ENCODE data around the gene MIS12.

MIS12 gene

DNA sequence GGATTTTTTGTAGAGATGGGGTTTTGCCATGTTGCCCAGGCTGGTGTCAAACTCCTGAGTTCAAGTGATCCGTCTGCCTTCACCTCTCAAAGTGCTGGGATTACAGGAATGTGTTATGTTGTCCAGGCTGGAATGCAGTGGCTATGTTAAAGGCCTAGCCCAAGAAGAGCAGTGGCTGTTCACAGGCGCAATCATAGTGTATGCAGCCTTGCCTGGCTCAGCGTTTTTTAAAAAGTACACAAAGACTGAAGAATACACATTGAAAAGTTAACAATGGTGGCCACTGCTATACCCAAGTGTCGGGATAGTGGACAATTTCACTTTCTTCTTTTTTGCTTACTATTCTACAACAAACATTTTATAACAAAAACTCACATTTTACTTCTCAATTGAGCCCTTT lies 7.4 kb upstream of the MIS12 start:
- DNase-seq (ENCODE audit: low read depth in 2 of 2): no peak
- TF ChIP-seq, protein P1, sequence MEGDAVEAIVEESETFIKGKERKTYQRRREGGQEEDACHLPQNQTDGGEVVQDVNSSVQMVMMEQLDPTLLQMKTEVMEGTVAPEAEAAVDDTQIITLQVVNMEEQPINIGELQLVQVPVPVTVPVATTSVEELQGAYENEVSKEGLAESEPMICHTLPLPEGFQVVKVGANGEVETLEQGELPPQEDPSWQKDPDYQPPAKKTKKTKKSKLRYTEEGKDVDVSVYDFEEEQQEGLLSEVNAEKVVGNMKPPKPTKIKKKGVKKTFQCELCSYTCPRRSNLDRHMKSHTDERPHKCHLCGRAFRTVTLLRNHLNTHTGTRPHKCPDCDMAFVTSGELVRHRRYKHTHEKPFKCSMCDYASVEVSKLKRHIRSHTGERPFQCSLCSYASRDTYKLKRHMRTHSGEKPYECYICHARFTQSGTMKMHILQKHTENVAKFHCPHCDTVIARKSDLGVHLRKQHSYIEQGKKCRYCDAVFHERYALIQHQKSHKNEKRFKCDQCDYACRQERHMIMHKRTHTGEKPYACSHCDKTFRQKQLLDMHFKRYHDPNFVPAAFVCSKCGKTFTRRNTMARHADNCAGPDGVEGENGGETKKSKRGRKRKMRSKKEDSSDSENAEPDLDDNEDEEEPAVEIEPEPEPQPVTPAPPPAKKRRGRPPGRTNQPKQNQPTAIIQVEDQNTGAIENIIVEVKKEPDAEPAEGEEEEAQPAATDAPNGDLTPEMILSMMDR (IDR thresholded peaks at IDR 0.05; ENCODE audit: low read depth, low read length): no peak
- no peak overlapping the region for H3K4me3 ChIP-seq (replicated peaks in 1 of 2; ENCODE audit: low read depth in 2 of 2, low read length in 2 of 2)

DNA sequence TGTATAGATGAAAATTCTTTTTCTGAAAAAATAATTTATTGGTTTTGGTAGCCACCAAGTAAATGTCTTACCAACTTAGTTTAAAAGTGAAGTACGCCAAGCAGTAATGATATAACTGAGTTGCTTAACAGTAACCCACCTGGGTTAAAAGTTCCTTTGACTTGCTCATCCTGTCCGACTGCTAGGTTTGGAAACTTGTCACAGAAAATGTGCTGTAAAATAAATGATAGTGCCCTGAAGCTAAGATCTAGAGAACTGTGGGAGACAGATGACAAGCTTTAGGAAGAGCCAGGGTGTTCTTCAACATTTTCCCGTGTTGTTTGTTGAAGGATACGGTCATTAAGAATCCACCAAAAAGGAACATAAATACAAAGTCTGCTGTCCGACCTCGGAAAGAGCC lies 5.4 kb upstream of the MIS12 start:
- no peak for DNase-seq (ENCODE audit: low read depth in 2 of 2)
- no peak overlapping the region for H3K4me3 ChIP-seq (replicated peaks in 1 of 2; ENCODE audit: low read depth in 2 of 2, low read length in 2 of 2)
- TF ChIP-seq, protein P1 (IDR thresholded peaks at IDR 0.05; ENCODE audit: low read depth, low read length): no peak

DNA sequence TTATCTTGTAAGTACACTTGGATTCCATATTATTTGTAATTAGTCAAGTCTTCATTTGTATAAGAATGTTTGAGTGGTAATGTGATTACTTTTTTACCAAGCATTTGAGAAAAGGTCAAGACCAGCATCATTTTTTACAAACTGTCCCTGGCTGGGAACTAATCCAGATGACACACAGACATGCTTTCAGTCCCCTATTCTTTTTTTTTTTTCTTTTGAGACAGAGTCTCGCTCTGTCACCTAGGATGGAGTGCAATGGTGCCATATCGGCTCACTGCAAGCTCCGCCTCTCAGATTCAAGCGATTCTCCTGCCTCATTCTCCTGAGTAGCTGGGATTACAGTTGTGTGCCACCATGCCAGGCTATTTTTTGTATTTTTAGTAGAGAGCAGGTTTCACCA lies 4.9 kb upstream of the MIS12 start:
- TF ChIP-seq, protein P1 (IDR thresholded peaks at IDR 0.05; ENCODE audit: low read depth, low read length): no peak
- no peak overlapping the region for H3K4me3 ChIP-seq (replicated peaks in 1 of 2; ENCODE audit: low read depth in 2 of 2, low read length in 2 of 2)

DNA sequence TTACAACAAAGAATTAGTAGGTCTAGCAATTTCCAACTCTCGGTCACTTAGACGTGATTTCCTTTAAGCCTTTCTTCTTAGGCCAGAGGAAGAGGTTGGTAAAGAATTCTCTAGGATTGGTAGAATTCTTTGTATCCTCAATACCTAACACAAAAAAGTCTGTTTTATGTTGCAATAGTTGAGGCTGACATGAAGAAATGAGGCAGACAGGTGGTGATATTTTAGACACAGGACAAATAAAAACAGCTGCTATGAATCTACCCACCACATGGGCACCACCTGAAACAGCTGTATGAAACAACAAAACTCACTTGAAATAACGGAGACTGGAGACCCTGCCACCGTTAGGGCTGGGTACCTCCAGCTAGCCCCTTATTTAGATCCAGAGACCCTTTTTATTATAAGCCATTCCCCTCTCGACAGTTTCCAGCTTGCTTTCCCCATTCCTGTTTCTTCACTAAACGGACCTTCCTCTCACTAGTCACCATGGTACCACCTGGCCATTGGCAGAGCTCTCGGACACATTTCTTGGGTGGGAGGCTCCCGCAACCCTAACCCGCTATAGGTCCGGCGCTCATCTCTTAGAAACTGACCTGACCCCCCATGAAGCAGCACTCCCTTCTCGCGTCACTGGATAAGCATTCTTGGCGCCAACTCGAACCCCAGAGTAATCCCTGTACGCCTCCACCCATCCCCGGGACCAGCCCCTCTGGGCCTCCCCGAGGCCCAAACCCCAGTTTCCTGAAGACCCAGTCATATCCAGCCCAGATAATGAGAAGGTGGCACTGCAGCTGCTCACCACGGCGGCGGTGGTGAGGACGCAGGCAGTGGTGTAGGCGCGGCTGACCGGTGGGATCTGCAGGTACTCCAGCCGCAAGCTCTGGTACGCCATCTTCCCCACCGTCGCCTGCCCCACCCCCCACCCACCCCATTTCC lies 828 bp upstream of the MIS12 start, which contains the start of gene DERL2:
TSS of gene DERL2 (minus strand) at position 909 of the 936 bp plus-strand sequence. CDS start at position 892, 17 bp downstream.
- peak; percentile 47 to 53 for DNase-seq (ENCODE audit: low read depth in 2 of 2)
- H3K4me3 ChIP-seq (replicated peaks in 1 of 2; ENCODE audit: low read depth in 2 of 2, low read length in 2 of 2): peak within 1 kb of the TSS; percentile 90 to 95
- TF ChIP-seq, protein P1 (IDR thresholded peaks at IDR 0.05; ENCODE audit: low read depth, low read length): no peak

More for the DNA sequence above, 4.9 kb upstream of the MIS12 start:
- no peak for DNase-seq (ENCODE audit: low read depth in 2 of 2)

DNA sequence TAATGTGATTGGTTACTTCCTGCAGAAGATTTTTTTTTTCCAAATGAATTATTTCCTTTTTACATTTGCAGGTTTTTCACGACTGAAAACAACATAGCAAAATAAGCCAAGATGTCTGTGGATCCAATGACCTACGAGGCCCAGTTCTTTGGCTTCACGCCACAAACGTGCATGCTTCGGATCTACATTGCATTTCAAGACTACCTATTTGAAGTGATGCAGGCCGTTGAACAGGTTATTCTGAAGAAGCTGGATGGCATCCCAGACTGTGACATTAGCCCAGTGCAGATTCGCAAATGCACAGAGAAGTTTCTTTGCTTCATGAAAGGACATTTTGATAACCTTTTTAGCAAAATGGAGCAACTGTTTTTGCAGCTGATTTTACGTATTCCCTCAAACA lies 2.4 kb downstream of the MIS12 start:
- DNase-seq (ENCODE audit: low read depth in 2 of 2): no peak
- TF ChIP-seq, protein P1 (IDR thresholded peaks at IDR 0.05; ENCODE audit: low read depth, low read length): no peak
- no peak overlapping the region for H3K4me3 ChIP-seq (replicated peaks in 1 of 2; ENCODE audit: low read depth in 2 of 2, low read length in 2 of 2)

DNA sequence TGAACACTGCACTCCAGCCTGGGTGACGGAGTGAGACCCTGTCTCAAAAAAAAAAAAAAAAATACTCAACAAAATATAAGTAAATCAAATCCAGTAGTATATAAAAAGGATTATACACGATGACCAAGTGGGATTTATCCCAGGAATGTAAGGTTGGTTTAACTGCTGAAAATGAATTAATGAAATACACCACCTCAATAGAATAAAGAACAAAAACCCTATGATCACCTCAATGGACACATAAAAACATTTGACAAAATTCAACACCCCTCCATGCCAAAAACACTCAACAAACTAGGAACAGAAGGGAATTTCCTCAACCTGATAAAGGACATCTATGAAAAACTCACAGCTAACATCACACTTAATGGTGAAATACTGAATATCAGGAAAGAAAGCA lies 6.6 kb downstream of the MIS12 start:
- no peak for DNase-seq (ENCODE audit: low read depth in 2 of 2)
- TF ChIP-seq, protein P1 (IDR thresholded peaks at IDR 0.05; ENCODE audit: low read depth, low read length): no peak
- no peak overlapping the region for H3K4me3 ChIP-seq (replicated peaks in 1 of 2; ENCODE audit: low read depth in 2 of 2, low read length in 2 of 2)
